GM18870 (cell line): Measurements from ENCODE around the gene ENPP3.

ENCODE experiments used
- ATAC-seq: cut with Tn5 transposase; IDR thresholded peaks from one replicate; pipeline ENCODE4 v1.9.1; 2021; ENCODE audit warnings: moderate library complexity; ENCODE audit not compliant: unreplicated experiment

Gene ENPP3

DNA sequence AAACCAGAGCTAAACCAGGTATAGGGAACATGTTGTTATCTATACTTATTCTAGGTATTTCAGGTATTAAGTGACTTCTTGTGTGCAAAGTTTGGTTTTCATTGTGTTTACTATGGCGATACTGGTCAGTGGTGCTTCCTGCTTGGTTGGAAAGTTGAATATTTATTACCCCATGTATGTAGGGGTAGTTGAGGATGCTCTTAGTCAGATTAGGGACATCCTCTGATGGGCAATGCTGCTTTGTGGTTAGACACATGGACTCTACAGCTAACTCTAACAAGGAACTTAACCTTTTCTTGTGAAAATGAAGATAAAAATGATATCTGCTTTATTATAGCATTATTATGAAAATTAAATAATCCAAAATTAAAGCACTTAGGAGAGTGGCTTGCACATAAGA lies 126.6 kb downstream of the ENPP3 start:
- no peak for ATAC-seq

DNA sequence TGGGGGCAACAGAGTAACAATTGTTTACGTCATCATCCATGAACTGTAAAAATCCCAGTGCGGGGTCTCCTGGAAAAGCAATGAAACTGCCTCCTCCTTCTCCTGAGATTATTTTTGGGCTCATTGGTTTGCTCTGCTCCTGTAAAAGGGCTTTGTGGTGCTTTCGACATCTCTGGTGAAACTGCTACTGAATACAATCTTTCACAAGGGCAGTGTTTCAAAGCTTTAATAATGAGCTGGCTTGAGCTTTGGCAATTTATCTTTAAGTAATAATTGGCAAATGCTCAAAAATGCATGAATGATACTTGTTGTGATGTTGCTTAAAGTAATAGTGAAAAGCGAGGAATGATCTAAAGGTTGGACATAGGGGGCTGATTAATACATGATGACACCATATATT lies 127.2 kb downstream of the ENPP3 start:
- no peak for ATAC-seq

DNA sequence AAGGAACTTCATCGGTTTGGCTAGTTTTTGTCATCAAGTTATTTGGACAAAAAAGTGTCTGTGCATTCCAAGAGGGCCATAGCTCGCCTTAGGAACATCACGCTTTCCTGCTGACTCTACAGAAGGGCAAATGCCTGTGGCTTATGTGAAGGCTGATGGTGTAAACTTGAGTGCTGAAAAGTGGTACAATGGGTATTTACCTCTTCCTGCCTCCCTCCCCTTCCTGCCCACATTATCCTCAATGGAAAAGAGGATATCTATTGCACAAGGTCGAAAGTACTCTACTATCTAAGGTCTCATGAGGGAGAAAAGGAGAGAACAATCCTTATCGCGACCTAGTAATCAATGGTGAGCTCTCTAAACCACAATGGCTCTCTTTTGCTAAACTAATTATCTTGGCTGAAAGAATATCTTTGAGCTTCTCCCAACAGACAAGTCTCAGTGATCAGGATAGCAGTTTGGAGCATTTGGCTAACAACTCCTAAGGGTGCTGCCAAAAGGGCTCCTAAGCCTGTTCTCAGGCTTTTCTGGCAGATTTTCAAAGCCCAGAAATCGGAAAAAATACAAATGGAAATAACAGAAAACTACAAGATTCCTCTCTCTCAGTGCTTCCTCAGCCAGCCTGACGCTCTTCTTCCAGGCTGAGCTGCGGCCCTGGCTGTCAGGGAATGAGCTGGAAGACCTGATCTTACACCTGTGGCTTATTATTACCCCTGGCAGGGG lies 128.1 kb downstream of the ENPP3 start:
- ATAC-seq: no peak

DNA sequence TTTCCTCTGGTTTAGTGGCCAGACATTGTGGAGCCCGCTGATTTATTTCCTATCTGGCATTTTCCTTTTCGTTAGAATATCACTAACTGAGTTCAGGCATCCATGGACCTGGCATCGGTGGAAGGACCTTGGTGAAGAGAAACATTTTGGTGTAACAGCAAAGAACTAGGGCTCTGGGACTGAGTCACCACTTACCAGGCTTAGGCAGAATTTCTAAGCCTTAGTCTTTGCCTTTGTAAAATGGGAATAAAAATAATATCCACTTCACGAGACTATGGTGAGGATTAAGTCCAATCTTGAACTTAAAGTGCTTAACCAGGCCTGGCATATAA lies 128.7 kb downstream of the ENPP3 start:
- ATAC-seq: no peak

DNA sequence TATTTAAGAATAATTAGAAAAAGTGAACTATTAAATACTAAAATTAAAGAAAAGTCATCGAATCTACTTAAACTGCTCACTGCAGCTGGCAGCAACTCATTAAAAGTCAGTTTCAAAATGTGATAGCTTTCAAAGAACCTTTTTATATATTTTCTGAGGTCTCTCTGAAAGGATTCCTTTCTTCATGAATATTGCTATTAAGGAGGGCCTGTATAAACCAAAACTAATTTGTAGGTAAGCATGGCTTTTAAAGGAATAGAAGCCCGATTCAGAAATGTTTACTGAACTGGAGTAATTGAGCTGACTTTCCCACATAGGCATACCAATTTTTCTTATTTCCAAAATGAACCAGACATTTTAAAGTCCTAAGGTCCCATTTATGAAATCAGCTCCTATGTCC lies 129.5 kb downstream of the ENPP3 start:
- no peak for ATAC-seq

DNA sequence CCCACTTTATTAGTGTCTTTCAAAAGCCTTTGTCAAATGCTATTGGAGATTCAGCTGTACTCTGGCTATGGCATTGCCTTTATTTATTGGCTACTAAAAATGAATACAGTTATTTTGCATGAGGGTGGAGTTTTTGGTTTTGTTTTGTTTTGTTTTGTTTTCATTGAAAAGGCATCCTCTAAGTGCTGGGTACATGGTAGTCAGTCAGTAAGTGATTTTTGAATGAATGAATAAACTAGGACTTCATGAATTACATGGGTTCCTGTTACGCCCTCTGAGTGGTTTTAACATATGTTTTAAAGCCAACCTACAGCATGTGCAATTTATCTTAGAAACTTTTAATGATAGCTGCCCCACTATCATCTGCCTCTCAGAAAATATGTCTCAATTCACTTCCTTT lies 131.9 kb downstream of the ENPP3 start:
- no peak for ATAC-seq

DNA sequence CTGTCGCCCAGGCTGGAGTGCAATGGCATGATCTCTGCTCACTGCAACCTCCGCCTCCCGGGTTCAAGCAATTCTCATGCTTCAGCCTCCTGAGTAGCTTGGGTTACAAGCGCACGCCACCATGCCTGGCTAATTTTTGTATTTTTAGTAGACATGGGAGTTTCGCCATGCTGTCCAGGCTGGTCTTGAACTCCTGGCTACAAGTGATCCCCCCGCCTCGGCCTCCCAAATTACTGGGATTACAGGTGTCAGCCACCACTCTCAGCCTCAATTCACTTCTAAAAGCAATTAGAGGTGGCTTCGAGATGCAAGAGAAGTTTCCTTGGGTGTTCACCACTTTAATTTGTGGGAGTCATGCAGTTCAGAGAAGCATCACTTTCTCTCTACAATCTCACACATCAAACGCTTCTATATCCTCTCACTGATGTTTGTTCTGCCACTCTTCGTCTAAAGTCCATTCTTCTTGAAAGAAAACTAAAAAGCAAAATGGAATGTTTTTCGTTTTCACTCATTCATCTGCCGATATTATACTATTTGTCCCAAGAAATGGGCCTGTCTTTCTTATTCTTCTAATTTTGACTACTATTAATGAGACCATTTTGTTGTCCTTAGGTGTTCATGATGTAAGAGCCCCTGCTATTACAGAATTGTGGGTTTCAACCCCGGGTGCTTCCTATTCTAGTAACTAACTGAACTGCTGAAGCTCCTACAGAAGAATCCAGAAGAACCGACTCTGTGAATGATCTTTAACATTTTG lies 132.5 kb downstream of the ENPP3 start:
- ATAC-seq: no peak

DNA sequence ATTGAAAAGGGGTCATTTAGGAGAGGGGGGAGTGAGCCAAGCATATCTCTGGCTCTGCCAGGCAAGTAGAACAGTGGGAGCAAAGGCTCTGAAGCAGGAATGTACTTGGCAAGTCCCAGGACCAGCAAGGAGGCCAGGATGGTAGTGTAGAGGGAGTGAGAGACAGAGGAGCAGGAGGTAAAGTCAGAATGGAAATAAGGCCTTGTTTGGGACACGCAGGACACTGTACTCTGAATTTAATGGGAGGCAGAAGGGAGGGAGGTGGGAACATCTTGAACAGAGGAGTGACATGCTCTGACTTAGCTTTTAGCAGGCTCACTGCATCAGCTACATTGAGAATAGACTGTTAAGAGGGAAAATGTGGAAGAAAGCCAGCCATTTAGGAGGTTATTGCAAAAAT lies 133.7 kb downstream of the ENPP3 start:
- ATAC-seq: no peak

DNA sequence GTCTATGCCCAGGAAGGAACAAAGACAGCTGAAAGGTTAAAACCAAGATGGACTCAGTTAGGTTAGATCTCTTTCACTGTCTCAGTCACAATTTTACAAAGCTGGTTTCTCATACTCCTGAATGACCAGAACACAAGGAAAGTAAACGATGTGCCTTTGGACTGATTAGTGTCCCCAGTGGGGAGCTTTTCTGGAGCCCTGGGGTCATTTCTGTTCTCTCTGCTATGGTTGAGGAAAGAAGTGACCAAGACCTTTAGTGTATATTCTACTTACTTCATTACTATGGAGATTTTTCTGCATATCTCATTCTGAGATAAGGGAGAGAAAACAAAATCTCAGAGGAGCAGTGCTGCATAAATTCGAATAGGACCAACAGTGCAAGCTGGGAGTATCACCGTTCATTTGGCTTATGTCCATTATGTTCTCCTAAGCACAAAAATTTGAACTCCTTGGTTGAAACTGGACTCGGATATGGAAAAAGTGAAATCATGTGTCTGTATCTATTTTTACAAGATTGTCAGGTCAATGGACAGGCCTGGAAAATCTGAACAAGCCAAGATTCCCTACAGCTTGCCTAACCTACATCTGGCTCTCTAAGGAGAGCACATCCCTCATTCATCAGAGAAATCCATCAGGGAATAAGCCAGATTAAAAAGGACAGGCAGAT lies 136.3 kb downstream of the ENPP3 start:
- ATAC-seq: no peak

DNA sequence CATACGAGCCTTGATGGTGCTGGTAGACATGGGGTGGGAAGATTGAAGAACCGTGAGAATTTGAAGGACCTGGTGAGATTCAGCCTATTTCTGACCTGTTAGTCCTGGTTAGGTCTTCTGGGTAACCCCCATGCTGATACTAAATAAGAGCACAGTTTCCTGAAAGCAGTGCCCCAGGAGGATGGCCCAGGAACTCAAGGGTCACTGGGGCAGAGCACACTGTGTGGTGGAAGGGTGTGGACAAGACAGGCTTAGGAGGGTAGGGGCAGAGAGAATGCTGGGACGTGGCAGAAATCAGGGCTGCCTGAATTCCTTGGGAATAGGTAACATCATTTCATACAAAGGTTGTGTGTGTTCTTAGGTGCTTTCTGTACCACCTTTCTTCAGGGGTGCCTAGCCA lies 138.8 kb downstream of the ENPP3 start:
- no peak for ATAC-seq

DNA sequence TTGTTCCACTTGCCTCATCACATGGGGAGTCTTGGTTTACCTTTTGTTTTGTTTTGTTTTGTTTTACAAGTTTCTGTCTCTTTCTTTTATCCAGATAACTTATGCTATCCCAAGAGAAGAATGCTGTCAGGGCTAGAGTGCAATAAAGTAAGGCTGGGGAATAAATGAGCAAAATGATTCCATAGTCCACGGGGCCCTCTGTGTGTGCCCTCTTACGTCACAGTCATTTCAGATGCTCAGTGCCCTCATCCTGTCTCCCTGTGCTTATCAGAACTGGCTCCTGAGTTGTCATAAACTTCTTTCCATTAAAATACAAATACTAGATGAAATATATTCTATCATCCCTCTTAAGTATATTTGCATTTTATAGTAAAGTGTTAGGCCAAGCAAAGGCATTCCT lies 139.9 kb downstream of the ENPP3 start:
- no peak for ATAC-seq

DNA sequence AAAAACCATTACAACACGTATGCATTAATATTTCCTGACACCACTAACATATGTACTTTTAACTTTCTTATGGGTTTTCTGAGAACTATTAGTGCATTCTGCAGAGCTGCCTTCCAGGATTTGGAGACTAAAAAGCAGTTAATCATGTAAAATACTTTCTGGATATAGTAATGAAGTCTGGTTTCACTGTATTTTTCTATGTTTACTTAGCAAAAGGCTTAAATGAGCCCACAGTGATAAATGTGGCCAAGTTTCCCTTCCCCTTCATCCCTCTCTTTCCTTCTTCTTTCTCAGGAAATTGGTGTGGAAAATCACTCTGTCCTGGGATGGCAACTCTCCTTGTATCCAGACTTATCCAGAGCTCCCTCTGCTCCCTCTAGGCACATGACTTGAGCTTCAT lies 141.1 kb downstream of the ENPP3 start:
- ATAC-seq: no peak

DNA sequence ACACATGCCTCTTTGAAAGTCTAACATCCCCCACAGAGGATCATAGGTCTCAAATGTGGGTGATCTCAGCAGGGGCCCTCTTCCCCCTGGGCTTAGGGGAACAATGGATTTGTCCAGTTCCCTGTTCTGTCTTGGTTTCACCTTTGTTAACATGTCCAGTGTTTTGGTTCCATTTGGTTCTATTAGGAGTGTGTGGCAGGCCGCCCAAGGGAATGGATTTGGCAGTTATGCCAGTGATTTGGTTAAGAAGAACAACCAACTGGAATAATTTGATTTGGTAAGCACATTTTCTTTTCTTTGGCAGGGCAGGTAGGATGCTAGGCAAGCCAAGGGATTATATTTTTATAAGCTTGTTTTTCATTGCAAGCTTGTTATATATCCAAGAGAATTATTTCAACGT lies 142.2 kb downstream of the ENPP3 start:
- no peak for ATAC-seq

DNA sequence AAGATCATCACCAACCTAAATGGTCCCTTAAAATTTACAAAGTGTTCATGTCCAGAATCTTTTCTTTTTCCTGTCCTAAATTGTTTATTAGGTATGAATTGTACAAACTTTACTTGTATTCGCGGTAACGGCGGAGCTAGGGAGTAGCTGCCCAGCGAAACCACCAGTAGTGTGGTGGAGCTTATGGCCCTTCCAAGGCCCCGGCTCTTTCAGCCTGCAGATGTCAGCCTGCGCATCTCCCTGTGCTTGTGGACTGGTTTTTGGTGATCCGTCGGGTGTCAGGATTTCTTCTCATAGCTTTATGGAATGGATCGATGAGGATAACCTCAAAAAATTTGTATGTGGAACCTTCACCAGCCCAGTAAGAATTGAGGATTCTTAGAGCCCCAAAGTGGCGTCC lies 143.5 kb downstream of the ENPP3 start:
- no peak for ATAC-seq

DNA sequence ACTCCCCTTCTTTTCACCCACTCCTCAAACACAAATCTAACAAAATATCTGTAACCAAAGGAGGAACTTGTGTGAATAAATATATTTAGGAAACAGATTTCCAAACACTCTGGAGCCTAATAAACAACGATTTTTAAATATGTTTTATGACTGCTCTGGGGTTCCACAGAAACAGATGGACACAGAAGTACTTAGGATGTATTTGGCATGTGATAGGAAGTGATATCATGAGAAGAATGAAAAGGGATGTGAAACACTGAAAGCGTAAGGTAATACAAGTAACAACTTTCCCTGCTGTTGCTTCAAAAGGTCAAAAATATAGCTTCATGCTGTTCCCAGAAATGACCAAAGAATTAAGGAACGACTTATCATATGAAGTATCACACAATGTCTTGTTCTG lies 144.6 kb downstream of the ENPP3 start:
- no peak for ATAC-seq

DNA sequence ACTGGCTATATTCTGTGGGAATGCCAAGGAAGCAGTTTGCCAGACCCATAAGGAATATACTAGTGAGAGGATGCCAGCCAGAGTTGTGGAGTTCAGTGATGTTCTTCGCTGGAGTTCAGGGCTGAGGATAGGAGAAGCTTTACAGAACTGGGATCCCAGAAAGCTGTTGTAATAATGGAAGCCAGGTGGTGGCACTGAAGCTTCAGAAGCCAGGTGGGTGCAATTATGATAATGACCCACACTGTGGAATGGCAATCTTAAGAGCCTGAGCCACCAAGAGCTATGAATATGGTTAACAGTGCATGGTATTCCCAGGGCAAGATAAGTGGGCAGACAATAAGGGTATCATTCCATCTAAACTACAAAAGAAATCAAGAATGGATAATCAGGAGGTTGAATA lies 145.7 kb downstream of the ENPP3 start:
- ATAC-seq: no peak

DNA sequence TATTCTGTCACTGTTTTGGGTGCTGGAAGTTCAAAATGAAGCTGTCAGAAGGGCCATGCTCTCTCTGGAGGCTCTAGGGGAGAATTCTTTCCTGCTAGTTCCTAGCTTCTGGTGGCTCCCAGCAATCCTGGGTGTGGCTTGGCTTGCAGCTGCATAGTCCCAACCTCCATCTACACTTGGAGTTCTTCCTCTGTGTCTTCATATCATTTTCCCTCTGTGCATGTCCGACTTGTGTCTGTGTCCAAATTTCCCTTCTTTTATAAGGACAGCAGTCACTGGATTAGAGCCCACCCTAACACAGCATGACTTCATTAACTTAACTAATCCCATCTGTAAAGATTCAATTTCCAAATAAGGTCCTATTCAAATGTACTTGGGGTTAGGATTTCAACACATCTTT lies 147.5 kb downstream of the ENPP3 start:
- no peak for ATAC-seq

DNA sequence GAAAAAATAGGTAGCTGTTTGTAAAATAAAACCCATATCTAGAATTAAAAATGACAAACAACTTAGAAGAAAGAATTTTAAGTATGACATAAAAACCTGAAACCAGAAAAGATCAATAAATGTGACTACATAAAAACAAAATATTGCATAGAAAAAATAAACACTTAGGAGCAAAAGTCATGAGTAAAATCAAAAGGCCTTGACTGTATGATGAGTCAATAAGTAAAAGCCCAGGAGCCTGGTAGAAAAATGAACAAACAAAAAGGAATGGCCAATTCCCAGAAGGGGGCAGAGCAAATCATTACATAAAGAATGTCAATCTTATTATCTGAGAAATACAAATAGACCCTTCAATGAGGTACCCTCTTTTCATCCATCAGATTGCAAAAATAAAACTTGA lies 150.0 kb downstream of the ENPP3 start:
- no peak for ATAC-seq

DNA sequence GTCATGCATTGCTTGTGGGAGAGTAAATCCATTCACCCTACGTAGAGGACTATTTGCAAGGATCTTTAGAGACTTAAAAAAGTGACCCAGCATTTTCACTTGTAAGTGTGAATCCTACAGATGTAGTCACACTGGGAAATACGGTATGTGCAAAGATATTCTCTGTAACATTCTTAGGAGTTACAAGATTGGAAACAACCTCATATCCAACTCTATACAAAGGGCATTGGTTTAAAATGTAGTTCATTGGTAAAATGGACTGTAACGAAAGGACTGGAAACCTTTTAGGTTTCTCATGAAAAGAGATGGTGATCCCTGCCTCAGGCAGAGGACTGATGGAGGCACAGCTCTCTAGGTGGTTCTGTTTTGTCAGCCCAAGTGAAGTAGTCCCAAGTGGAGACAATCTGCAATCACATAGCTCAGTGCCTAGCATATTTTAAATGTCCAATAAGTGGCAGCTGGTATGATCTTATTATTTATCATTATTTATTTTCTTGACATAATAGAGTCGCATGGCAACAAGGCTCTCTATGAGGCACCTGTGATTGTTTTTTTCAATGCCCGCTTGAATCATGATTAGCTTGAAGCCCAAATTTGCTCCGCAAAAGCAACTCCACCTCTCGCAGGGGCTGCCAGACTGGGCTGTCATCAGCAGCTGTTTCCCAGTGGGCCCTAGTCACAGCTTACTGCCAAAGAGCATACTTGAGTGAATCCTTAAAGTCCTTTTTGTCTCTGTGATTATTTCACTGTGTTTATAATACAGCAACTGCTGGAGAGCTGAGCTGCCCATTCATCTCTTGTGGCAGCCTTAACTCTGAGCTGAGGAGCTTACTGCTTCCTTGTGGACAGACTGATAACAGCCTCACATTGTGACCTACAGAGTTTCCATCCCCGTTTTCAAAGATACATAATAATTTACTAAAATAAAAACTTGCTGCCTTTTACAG lies 150.9 kb downstream of the ENPP3 start:
- ATAC-seq: no peak

DNA sequence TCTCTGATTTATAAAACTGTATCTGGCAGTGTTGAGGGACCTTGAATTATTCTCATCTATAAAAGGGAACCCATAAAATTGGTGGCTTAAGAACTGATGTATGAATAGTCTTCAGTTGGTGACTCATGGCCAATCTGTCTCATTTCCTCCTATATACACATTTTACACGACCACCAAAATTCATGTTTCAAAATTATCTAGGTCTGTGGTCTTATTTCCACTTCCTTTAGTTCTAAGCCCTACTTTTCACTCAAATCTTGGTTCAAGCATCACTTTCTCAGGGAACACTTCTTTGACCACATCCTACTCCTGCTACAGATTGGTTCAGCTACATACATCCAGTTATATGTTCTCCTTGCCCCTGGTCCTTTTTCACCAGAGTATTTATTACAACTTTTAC lies 152.1 kb downstream of the ENPP3 start:
- ATAC-seq: no peak

DNA sequence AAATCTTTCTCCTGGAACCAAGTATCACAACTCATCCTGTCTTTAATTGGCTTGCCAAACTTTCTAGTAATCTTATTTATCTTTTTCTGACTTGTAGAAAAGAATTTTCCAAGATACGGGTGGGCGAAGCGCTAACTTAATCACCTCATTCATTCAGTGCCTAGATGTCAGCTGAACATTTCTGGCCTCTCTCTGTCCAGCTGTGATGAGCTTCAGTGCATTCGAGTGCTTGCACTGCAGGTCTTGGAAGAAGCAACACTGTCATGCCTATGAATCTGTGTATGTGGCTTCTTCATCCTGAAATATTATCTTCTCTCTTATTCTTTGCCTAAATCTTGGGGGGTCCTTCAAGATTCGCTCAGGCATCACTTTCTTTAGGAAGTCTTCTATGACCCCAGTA lies 154.4 kb downstream of the ENPP3 start:
- ATAC-seq: no peak
